ENCODE measurements around the gene NEK7.

NEK7 gene

DNA sequence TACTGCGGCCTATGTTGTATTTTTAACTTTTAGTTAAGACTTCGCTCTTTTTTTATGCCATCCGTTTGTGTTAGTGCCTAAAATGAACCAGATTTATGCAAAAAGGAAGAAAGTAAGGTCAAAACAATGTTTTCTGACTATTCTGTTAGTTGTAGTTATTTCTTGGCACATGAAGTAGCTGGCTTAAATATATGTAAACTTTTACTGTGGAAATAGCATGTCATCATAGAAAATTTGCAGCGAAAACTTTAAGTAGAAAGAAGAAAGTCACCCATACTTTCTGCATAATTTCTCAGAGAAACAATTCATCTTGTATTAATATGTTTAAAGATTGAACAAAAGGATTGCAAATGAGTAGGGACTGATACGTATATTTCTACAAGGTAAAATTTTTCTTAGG is 106.4 kb downstream of the NEK7 start:
- no peak for DNase-seq

DNA sequence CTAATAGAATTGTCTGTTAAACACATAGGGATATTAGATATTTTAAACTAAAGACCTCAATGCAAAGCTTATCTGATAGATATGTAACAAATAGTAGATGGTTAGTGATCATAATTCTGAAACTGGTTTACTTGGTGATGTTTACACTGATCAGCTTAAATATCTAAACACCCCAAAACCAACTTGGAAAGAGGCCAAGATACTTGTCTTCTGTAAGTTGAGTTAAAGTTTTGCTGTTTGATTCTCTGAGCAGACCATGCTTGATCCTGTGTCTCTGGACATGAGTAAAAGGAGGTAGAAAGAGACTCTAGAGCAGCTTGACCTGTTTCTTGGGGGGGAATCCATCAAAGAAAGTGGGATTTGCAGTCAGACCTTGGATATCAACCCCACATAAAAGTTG is 107.5 kb downstream of the NEK7 start:
- DNase-seq, result no peak

DNA sequence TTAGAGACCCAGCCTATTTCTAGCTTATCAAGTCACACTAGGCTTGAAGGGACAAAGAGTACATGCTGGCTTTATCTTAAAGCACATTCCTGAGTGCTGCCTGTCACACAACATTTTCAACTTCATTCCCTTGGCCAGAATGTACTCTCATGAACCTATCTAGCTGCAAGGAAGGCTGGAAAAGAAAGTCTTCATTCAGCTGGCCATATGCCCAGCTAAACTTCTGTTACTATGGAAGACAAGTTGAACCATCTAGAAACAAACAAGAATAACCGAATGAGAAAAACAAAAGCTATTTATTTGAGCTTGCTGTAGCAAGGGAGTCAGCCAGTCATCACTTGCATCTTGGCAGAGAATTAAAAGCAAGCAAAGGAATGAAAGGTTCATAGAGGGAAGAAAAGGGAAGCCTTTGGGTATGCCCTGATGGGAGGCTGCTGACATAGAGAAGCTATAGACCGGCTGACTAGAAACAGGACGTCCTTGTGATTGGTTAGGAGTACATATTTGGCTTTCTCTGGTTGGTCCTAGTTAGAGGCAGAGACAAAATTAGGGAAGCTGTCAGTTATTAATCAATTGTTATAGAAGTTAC is 108.4 kb downstream of the NEK7 start:
- DNase-seq, result no peak

DNA sequence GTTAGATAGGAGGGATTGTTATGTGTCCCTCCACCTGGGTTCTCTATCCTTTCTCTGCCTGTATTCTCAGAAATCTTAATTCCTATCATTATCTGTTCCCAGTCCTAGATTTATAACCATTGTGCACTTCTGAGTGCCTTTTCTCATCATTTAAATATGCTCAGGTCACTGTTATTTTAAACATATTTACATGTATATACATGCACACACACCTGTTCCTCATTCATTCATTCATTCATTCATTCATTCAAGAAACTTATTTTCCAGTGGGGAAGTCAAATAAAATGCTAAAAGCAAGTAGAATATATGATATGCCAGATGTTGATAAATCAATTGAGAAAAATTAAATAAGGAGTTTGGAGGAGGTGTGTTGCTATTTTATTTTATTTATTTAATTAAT is 110.3 kb downstream of the NEK7 start:
- DNase-seq, result no peak

DNA sequence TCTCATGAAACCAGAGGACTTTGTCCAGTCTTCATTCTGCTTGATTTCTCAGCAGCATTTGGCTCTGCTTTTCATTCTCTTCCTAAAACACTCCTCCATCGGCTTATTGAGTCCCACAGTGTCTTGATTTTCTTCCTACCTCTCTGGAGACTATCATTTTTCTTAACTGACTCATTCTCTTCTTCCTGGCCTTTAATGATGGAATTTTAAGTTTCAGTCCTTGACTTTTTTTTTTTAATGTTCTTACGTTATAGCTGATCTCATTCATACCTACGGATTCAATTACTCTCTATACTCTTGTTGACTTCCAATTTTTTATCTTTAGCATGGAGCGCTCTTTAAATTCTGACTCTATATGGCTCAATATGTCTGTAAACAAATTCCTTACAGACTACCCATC is 111.1 kb downstream of the NEK7 start:
- no peak for DNase-seq

DNA sequence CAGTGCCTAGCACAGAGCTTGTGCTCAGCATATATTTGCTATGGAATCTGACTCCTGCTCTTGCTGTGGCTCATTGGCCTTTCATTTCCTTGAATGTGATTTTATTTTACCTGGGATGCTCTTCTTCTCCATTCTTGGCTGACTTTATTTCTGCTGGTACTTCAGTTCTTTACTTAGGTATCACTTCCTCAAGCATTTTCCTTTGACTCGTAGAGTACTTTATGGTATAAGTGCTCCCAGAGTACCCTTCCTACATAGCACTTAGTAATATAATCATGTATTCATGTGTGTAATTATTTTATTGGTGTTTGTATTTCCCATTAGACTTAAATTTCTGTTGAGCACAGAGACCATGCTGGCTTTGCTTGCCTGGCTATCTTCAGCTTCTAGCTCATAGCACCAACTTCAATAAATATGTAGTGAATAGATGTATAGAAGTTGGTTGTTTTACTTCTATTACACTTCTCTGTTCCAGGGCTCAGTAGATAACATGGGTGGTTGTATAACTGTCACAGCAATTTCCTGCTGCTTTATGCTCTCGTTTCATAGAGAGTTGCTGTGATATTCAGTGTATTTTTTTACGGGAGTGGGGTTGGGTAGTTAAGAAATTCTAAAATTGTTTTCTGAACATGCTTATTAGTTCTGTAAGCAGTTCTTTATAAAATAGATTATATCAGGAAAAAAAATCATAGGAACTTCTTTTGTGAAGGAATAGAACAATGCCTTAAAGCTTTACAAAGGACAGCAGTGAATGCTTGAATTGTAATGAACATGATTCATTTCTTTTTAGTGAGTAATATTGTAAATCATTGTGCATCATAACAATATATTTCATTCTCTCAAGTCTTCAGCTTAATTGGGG is 112.2 kb downstream of the NEK7 start:
- DNase-seq, result no peak

DNA sequence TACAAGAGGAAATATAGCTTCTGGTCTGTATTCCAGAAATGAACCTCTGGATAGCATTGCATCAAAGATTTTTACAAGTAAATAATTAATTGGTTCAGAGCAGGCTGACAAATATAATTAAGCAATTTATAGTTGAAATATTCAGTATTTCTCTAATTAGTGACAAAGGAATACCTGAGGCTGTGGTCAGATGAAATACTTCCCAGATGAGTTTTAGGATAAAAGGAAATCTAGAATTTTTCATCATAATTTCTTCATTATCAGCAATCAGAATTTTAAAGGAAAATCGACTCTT is 112.8 kb downstream of the NEK7 start:
- DNase-seq, result no peak

DNA sequence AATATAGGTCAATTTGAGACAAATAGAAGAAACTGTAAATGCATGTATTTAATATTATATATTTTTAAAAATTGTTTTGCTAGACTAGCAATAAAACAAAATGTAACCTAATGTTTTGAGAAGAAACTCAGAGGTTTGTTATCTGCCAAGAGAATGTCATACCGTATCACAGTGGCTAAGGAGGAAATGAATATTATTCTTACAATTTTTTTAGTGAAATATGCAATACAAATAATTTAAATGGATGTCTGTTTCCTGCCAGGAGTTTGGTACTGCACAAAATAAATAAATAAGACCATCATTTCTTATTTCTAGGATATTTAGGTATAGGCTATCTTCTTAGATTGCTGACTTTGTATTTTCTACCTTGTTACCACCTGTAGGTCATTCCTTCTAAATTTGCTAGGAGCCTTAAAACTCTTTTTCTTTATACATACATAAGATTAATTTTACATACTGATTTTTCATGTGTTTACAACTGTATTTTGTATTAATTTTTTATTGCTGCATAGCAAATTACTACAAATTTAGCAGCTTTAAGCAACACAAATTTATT is 113.6 kb downstream of the NEK7 start:
- DNase-seq, result no peak

DNA sequence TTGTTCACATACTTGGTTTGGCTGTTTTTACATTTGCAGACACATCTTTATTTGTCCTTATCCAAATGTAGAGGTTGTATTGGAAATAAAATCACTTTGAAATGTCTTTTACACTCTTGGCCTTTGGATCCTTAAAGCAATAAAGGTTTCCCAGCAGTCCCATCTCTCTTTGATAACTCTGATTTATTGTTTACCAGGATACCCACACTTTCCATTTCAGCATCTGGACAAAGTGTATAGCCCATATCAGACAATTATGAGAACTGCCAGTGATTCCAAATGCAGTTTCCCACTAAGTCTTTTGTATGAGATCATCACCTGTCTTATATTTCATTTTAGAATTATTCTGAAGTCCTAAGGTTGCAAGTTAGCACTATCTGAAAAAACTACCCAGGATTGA is 114.7 kb downstream of the NEK7 start:
- DNase-seq, result no peak

DNA sequence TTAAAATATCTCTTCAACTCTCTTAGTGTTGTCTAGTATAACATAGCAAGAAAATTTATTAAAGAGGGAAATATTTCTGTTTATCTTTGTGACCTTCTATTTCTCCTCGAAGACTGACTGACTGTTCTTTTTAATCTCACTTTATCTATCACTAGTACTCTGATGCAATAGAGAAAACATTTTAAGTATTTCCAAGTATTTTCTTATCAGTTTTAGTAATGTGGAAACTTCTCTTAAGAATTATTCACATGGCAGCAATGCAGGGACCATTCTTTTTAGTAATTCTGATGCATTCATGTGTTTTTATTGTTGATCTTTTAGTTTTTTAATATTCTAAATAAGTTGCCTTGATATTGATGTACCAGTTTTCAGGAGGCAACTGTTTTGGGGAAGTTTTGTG is 115.7 kb downstream of the NEK7 start:
- no peak for DNase-seq

DNA sequence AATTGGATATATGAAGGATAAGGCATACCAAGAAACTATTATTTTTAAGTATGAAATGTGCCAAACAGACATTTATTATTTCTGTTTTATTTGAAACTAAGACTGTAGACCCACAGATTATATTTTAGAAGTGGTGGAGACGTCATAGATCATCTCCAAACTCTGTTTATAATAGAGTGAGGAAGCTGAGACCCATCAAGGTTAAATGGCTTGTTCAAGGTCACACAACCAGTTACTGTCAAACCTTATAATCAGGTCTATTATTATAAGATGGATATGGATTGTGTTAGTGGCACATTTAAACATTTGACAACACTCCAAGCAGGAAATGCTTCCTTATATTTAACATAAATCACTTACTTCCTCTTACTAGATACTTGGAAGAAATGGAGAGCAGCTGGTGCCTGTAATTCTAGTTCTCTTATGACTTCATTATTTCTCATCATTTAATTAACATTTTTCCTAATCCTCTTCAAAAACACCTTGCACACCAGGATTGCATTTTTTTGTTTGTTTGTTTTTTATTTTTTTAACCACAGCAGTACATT is 117.0 kb downstream of the NEK7 start:
- no peak for DNase-seq

DNA sequence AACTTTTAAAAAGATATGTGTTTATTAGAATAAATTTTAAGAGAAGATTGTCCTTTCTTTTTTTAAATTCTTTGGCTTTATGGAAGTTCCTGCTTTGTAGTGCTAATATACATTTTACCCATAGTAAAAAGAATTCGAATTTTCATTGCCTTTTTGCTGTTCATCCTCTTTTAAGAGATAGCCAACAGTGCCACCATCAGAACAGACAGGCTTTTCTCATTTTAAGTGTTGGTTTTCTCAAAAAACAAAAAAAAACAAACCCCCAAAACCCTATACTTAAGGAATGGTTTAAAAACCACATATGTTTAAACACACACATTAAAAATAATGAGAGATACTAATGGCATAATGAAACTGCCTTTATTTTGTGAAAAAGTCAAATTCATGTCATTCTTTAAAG is 118.8 kb downstream of the NEK7 start:
- DNase-seq, result no peak

DNA sequence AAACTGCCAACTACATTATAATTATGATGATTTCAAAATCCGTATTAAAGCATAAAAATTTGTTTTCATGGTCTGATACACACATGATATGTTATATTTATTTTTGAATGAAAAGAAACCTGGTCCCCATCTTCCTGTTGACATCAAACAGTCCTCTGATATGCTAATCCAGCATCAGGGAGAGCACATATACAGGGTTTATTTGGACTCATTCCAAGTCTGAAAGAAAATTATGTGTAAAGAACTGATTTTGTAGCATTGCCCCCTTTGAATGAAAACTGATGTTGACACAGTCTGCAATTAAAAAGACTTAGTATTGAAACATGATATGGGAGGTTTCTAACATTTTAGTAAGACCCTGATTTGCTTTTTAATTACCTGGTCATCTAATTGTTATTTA is 119.4 kb downstream of the NEK7 start:
- DNase-seq, result no peak

DNA sequence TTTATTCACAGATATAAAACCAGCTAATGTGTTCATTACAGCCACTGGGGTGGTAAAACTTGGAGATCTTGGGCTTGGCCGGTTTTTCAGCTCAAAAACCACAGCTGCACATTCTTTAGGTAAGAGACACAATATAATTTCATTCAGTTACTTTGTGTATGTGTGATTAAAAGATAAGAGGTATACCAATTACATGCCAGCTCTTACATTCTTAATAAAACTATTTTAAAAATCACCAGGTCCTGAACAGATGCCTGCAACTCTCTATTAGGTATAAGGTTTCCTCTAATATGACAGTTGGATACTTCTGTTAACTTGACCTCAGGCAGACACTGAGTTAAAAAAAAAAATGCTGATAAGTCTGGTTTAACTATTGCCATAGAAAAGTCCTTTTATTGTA is 122.1 kb downstream of the NEK7 start:
- DNase-seq, result no peak

DNA sequence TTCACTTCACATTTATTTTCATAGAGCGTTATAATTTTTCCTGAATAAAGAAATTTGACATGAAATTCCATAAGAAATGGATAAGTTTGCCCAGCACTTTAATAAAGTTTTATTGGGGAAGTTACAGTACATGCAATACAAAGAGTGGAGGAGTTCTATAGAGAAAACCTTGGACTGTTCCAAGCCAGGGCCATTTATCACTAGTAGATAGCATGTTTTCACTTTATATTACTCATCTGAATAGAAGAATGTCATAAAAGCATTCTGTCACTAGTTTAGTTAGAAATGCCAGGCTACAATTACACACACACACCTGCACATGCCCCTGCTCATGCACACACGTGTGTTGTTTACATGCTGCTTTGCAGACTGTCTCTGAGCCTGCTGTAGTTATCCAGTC is 123.3 kb downstream of the NEK7 start:
- no peak for DNase-seq

DNA sequence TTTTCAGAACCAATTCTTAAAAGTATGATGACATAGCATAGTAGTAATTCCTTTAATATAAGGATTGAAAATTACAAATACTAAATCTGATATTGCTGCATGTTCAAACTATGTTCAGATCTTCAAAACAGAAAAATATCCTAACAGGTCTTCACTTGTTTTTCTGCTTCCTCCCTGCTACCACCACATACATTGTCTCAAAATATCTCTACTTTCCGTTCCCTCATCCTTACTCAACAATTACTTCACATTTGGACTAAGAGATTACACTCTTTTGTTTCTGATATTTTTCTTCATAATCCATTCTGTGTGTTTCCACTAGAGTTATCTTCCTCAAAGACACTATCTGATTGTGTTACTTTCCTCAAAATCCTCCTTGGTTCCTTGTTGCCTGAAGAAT is 125.1 kb downstream of the NEK7 start:
- DNase-seq, result no peak

DNA sequence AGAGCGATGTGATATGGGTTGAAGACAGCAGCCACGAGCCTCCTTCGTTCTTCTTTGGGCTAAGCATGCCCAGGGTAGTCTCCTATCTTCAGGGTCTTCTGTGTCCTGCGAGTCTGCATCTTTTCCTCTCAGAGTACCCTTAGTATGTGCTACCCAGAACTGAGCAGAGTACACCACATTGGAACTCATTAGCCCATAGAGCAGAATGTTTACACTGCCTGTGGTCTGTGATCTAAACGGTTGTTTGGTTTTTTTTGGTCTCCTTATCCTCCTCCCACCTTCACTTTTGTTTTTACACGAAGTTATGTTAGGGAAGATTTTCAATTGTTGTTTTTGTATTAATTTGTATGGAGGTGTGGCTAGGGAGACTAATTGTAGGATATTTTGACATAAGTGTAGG is 126.4 kb downstream of the NEK7 start:
- no peak for DNase-seq

DNA sequence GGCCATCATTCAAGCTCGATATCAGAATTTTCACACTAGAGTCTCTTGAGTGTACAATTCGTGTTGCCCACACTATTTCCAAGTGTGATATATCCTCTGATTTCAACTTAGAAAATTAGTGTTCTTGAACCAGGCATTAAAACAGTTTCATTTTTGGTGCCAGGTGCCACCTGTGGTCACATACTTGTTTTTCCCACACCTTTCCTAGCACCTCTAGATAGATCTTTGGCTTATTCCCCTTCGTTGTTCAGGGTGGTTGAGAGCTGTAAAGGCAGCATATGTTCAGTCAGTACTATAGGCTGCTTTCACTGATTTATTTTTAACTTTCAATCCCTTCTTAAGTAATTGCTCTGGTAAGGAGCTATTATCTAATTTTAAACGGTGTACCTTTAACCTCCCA is 131.1 kb downstream of the NEK7 start:
- DNase-seq, result no peak

DNA sequence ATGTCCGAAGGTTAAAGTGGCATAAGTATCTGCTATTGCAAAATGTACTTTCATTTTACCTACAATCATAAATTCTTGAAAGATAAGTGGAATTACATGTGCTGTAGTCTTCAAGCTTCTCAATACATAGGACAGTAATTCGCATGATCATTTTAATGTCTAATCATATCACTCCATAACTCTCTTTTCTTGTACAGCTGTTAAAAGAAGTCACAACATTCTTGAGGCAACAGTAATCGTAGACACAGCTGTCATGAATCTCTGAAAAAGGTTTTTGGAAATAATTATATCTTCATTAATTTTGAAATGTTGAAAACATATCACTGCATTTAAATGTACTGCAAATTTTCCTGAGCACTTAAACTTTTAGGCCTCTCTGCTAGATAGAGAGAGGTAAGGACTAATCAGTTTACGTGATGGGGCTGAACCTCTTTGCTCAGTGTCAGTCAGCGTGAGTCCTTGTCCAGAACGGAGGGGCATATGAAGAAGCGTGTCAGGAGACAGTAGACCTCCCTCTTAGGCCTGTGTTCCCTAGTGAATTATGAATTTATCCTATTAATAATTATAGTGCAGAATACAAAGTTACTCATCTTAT is 133.4 kb downstream of the NEK7 start:
- DNase-seq, result no peak

DNA sequence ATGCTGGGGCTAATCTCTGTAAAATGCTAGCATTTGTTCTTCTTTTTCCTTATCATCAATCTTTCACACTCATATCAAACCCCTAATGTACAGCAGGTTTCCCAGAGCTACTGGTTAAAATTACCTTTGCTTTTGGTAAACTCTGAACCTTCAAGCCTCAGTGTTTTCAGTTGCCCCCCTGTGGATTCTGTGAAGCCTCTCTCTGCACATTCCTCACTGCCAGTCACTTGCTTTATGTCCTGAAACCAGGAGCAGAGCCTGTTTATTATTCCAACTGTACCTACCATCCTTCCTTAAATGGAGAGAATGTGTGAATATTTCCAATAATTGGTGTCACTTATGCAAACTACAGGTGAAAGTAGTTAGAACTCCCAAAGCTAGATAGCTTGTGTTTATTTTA is 134.2 kb downstream of the NEK7 start:
- no peak for DNase-seq

DNA sequence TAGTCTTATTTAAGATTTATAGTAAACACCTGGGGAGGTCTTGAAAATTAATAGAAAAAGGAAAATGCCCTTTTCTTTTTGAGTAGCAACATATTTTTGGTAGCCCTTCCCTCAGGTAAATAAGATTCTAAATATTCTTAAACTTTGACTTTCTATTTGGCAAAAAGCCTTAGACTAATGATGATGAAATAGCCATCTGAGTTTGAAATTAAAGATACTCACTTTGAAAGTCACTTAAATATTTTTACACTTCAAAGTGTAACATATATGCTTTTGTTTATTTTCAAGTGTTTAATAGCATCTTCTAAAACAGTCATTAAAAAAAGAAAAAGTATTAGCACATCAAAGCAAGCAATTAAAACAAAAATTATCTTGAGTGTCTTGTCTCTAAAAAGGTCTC is 135.1 kb downstream of the NEK7 start:
- DNase-seq, result no peak

DNA sequence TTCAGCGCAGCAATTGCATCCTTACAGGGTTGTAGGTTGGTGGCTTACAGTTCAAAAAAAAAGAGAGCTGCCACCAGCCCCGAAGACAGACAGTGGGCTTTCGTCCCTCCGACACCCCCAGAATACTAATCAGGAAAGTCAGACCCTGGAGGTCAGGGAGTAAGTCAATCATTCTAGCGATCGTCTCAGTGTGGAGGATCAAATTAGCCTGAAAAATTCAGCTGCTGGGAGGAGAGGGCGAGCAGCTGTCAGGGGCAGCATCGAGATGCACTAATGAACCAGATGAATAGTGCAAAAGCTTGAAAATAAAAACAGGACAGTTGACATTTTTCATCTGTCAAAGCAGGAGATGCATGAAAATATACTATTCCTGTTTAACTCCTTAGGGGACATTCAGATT is 138.4 kb downstream of the NEK7 start:
- DNase-seq, result no peak

DNA sequence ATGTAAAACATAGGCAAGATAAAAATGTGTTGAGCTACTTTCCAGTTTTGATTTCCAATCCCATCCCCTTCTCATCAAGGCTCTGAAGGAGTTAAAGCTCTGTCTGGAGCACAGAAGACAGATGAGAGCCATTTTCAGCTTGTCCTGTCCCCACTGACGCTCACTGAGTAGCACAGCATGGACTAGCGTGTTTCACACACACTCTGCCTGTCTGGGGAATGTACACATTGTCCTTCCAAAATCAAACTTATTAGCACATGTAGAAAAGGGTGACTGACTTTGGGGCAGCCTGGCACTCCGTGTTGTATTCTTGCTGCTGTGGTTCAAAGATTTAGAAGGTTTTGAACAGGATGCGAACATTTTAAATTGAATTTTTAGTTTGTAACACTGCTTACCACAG is 139.2 kb downstream of the NEK7 start:
- no peak for DNase-seq

DNA sequence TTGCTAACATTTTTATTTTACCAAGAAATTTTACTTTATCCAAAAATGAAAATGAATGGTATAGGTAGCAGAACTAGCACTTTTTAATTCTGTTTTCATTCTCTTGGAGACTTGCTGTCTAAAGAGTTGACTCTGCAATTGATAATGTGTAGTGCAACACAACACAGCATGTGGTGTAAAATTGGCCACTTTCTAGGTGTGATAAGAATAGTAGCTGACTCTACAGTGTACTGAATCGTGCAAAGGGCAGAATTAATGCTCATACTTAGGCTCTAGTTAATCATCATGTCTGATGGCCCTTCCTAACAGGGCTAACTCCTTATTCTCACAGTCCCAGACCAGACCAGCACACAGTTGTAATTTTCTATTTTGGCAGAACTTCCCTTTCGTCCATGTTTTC is 140.5 kb downstream of the NEK7 start:
- no peak for DNase-seq
